GM19193 (cell line): ENCODE results near the gene MYZAP.

Experiments used
- POLR2A ChIP-seq: IDR thresholded peaks from 4 replicates; pipeline ENCODE4 v1.6.1; 2011; ENCODE audit not compliant: insufficient read depth, insufficient read length; ENCODE audit errors: extremely low read depth

The MYZAP gene

GRCh38 chr15:57599296-57599810, 7.6 kb downstream of the MYZAP start:
- no peak for TF ChIP-seq POLR2A

- no peak for TF ChIP-seq POLR2A
Observed at GRCh38 chr15:57600197-57600596, 8.5 kb downstream of the MYZAP start.

- no peak for TF ChIP-seq POLR2A
Observed at GRCh38 chr15:57604507-57604906, 12.8 kb downstream of the MYZAP start.

- TF ChIP-seq POLR2A = no peak
Observed at GRCh38 chr15:57605491-57605890, 13.8 kb downstream of the MYZAP start.

GRCh38 chr15:57606048-57606447, 14.3 kb downstream of the MYZAP start:
- TF ChIP-seq POLR2A = no peak

- no peak for TF ChIP-seq POLR2A
Observed at GRCh38 chr15:57606816-57607215, 15.1 kb downstream of the MYZAP start.

- TF ChIP-seq POLR2A = no peak
Observed at GRCh38 chr15:57607570-57608000, 15.9 kb downstream of the MYZAP start.

- no peak for TF ChIP-seq POLR2A
Observed at GRCh38 chr15:57609805-57610529, 18.3 kb downstream of the MYZAP start.

GRCh38 chr15:57611123-57611522, 19.4 kb downstream of the MYZAP start:
- TF ChIP-seq POLR2A = no peak

GRCh38 chr15:57611938-57612337, 20.2 kb downstream of the MYZAP start:
- no peak for TF ChIP-seq POLR2A

- TF ChIP-seq POLR2A = no peak
Observed at GRCh38 chr15:57614241-57614640, 22.5 kb downstream of the MYZAP start.

GRCh38 chr15:57618325-57618724, 26.6 kb downstream of the MYZAP start:
- no peak for TF ChIP-seq POLR2A

- no peak for TF ChIP-seq POLR2A
Observed at GRCh38 chr15:57619746-57620145, 28.0 kb downstream of the MYZAP start.

GRCh38 chr15:57624730-57625129, 33.0 kb downstream of the MYZAP start:
- no peak for TF ChIP-seq POLR2A

GRCh38 chr15:57625703-57626448, 34.2 kb downstream of the MYZAP start:
- TF ChIP-seq POLR2A = no peak

- no peak for TF ChIP-seq POLR2A
Observed at GRCh38 chr15:57626713-57627440, 35.2 kb downstream of the MYZAP start.

GRCh38 chr15:57631386-57632110, 39.8 kb downstream of the MYZAP start:
- no peak for TF ChIP-seq POLR2A
